Gastrocnemius medialis (tissue), 4 donors: ENCODE data around the gene NCR3LG1. TPM values are rescaled to one million over a fixed set of nuclear protein-coding genes. Genes with fewer than 3 reads are reported as not detected.

Source experiments
- ATAC-seq, 2 donors: fragments of 150-250 bp; one replicate each; pipeline ENCODE4 v1.9.1; 2016
- DNase-seq, 2 donors: peaks; one replicate each; pipeline ENCODE4 v3.0.0-alpha.2; 2019
- H3K27ac ChIP-seq, 4 donors: fragments of 200-600 bp; sonication (generic); 1 replicate in 1 of 4; 2 replicates in 3 of 4; pipeline ENCODE4 v1.5.1; 2016 to 2018; ENCODE audit warnings: mild to moderate bottlenecking in 2 of 4, moderate library complexity in 1 of 4
- H3K27me3 ChIP-seq, 3 donors: fragments of 200-600 bp; sonication (generic) in 2 of 3; 1 replicate in 1 of 3; 2 replicates in 2 of 3; pipeline versions ENCODE4 v1.5.1 to v1.6.0; 2016 to 2019; ENCODE audit warnings: mild to moderate bottlenecking in 1 of 3, moderate library complexity in 1 of 3
- H3K36me3 ChIP-seq, 2 donors: fragments of 200-600 bp; sonication (generic) in 1 of 2; one replicate each; pipeline ENCODE4 v1.5.1; 2017 to 2018
- H3K4me1 ChIP-seq, 2 donors: fragments of 200-600 bp; sonication (generic) in 1 of 2; one replicate each; pipeline ENCODE4 v1.5.1; 2016 to 2017; ENCODE audit warnings: mild to moderate bottlenecking in 2 of 2
- H3K4me3 ChIP-seq, 4 donors: fragments of 200-600 bp; sonication (generic) in 3 of 4; 1 replicate in 1 of 4; 2 replicates in 3 of 4; pipeline ENCODE4 v1.5.1; 2016 to 2019; ENCODE audit warnings: mild to moderate bottlenecking in 2 of 4
- H3K9me3 ChIP-seq, 3 donors: fragments of 200-600 bp; sonication (generic) in 2 of 3; 1 replicate in 1 of 3; 2 replicates in 2 of 3; pipeline ENCODE4 v1.5.1; 2016 to 2019
- CTCF ChIP-seq, 5 experiments: fragments of 450-650 bp in 3 of 5; fragments of 200-600 bp in 2 of 5; sonication (generic) in 2 of 5; IDR thresholded peaks in 4 of 5; conservative IDR thresholded peaks in 1 of 5; 1 replicate in 4 of 5; 2 replicates in 1 of 5; pipeline ENCODE4 v1.5.1; 2016 to 2019; ENCODE audit warnings: antibody characterized with exemption in 5 of 5, mild to moderate bottlenecking in 3 of 5, moderate library complexity in 3 of 5
- POLR2A ChIP-seq, 2 donors: fragments of 450-650 bp; IDR thresholded peaks; one replicate each; pipeline ENCODE4 v1.6.1; 2017; ENCODE audit warnings: antibody characterized with exemption in 2 of 2, mild to moderate bottlenecking in 2 of 2, moderate library complexity in 2 of 2
- in situ Hi-C, 4 donors: fragments of 200-750 bp; cut with MboI; loops; one replicate each; pipeline versions ENCODE4 v1.15.0 to v1.8.0; 2017; ENCODE audit warnings: low sequenced_read_pairs in 4 of 4
- intact Hi-C: fragments of 100-400 bp; cut with DNase I; formaldehyde crosslinking; loops from one replicate; pipeline ENCODE4 v1.15.1; 2023; ENCODE audit warnings: low total_unique reads
- total RNA-seq, 4 donors: library from RNA; depleted of rRNA; stranded (reverse); fragments of >200 nt; gene quantifications; one replicate each; pipeline versions ENCODE4 v1.1.0 to v1.2.3, GENCODE V29; 2016

Gene NCR3LG1
- total RNA-seq, 4 donors from 2014 or later, result 0.07 to 0.95 (median 0.38) TPM

- Histone ChIP-seq H3K27ac (no peak overlapping the region), H3K27me3 (no peaks in the 10 kb centered on the region), H3K36me3 (no peaks in the 10 kb centered on the region), H3K4me3 (no peak overlapping the region), H3K9me3 (no peaks in the 10 kb centered on the region), H3K4me1 (peaks cover 22 to 29% of the 10 kb centered on the region in 2 donors)
- DNase-seq (no peak), ATAC-seq (no peak)
- in situ Hi-C loops, result loop anchor here in 2 of 4 donors (25.0 kb wide), 2 partner anchors 288 to 313 kb away; partner anchors contain the start of gene MYOD1 (in 1 of the 2)
- intact Hi-C loops, result no loop called here
- TF ChIP-seq CTCF (IDR thresholded peaks at IDR 0.05 in 4 of 5, conservative IDR thresholded peaks at IDR 0.05 in 1 of 5) (no peak), POLR2A (IDR thresholded peaks at IDR 0.05) (no peak)
Observed at GRCh38 chr11:17399236-17399635, 47.6 kb downstream of the NCR3LG1 start.

GRCh38 chr11:17400048-17400775, 48.6 kb downstream of the NCR3LG1 start:
- ATAC-seq (no peak), DNase-seq (no peak)
- Histone ChIP-seq H3K36me3 (no peaks in the 10 kb centered on the region), H3K4me1 (peaks cover 31 to 38% of the 10 kb centered on the region in 2 donors), H3K9me3 (no peaks in the 10 kb centered on the region), H3K4me3 (no peak overlapping the region), H3K27ac (peak overlapping the region; percentile 85 to 96 (median 92)), H3K27me3 (no peaks in the 10 kb centered on the region)
- TF ChIP-seq POLR2A (IDR thresholded peaks at IDR 0.05) (no peak), CTCF (IDR thresholded peaks at IDR 0.05 in 4 of 5, conservative IDR thresholded peaks at IDR 0.05 in 1 of 5) (no peak)
- intact Hi-C loops, result no loop called here
- in situ Hi-C loops, result loop anchor here in 1 of 4 donors (25.0 kb wide), 1 partner anchor 437 kb away; no protein-coding TSS in a partner anchor

- intact Hi-C loops, result no loop called here
- no peak overlapping the region for H3K4me3 ChIP-seq
- H3K36me3 ChIP-seq, result no peaks in the 10 kb centered on the region
- in situ Hi-C loops, result loop anchor here in 1 of 4 donors (25.0 kb wide), 1 partner anchor 436 kb away; no protein-coding TSS in a partner anchor
- DNase-seq (peak; percentile 65 to 77), ATAC-seq (peak; percentile 62 to 72)
- TF ChIP-seq POLR2A (IDR thresholded peaks at IDR 0.05), result peak in 1 of 2 donors; percentile 7
- no peak for TF ChIP-seq CTCF (IDR thresholded peaks at IDR 0.05 in 4 of 5, conservative IDR thresholded peaks at IDR 0.05 in 1 of 5)
- H3K27me3 ChIP-seq, result no peaks in the 10 kb centered on the region
- peak overlapping the region; percentile 85 to 96 (median 92) for H3K27ac ChIP-seq
- peaks cover 42 to 49% of the 10 kb centered on the region in 2 donors for H3K4me1 ChIP-seq
- H3K9me3 ChIP-seq, result no peaks in the 10 kb centered on the region
Observed at GRCh38 chr11:17401316-17401715, 49.7 kb downstream of the NCR3LG1 start.

GRCh38 chr11:17401841-17402240, 50.2 kb downstream of the NCR3LG1 start:
- H3K9me3 ChIP-seq, result no peaks in the 10 kb centered on the region
- peak; percentile 54 to 71 for DNase-seq
- in situ Hi-C loops, result loop anchor here in 1 of 4 donors (25.0 kb wide), 1 partner anchor 435 kb away; no protein-coding TSS in a partner anchor
- H3K36me3 ChIP-seq, result no peaks in the 10 kb centered on the region
- H3K27ac ChIP-seq, result peak overlapping the region; percentile 85 to 96 (median 92)
- no peak overlapping the region for H3K4me3 ChIP-seq
- peak; percentile 18 to 53 for ATAC-seq
- H3K27me3 ChIP-seq, result no peaks in the 10 kb centered on the region
- peaks cover 47 to 55% of the 10 kb centered on the region in 2 donors for H3K4me1 ChIP-seq
- intact Hi-C loops, result no loop called here
- TF ChIP-seq POLR2A (IDR thresholded peaks at IDR 0.05), result no peak
- TF ChIP-seq CTCF (IDR thresholded peaks at IDR 0.05 in 4 of 5, conservative IDR thresholded peaks at IDR 0.05 in 1 of 5), result no peak
